Subcutaneous adipose tissue (tissue), 4 donors: ENCODE data around the gene IL1RAPL1. TPM values are rescaled to one million over a fixed set of nuclear protein-coding genes. Genes with fewer than 3 reads are reported as not detected.

Experiments
- total RNA-seq, 4 donors: library from RNA; depleted of rRNA; stranded (reverse); fragments of >200 nt; gene quantifications; one replicate each; pipeline ENCODE4 v1.1.0, GENCODE V29; 2016
- TF ChIP-seq, protein P1 (sequence below): fragments of 450-650 bp; IDR thresholded peaks from one replicate; pipeline ENCODE4 v1.5.1; 2016; ENCODE audit warnings: low read depth, mild to moderate bottlenecking, control low read depth, antibody characterized with exemption, moderate library complexity

Gene IL1RAPL1
- total RNA-seq, 4 donors from 2014 or later: 0.66 TPM; not detected in 3

DNA sequence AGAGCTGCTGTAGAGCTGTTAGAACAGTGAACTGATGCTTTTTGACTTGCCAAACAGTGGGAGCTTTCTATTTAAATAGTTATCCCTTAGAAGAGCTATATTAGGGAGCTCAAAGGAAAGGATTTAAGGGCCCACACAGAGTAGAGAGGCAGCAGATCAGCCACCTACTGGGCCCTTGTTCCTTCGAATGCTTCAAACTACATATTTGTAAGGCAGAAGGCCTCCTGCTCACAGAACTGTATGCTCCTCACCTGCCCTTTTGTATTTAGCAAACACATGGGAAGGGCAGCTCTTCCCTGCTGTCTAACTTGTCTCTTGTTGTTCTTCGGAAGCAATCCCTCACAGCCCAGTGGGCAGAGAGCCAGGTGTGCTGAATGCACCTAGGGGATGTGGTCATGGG is 38.0 kb downstream of the IL1RAPL1 start:
- TF ChIP-seq, protein P1, sequence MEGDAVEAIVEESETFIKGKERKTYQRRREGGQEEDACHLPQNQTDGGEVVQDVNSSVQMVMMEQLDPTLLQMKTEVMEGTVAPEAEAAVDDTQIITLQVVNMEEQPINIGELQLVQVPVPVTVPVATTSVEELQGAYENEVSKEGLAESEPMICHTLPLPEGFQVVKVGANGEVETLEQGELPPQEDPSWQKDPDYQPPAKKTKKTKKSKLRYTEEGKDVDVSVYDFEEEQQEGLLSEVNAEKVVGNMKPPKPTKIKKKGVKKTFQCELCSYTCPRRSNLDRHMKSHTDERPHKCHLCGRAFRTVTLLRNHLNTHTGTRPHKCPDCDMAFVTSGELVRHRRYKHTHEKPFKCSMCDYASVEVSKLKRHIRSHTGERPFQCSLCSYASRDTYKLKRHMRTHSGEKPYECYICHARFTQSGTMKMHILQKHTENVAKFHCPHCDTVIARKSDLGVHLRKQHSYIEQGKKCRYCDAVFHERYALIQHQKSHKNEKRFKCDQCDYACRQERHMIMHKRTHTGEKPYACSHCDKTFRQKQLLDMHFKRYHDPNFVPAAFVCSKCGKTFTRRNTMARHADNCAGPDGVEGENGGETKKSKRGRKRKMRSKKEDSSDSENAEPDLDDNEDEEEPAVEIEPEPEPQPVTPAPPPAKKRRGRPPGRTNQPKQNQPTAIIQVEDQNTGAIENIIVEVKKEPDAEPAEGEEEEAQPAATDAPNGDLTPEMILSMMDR: no peak

DNA sequence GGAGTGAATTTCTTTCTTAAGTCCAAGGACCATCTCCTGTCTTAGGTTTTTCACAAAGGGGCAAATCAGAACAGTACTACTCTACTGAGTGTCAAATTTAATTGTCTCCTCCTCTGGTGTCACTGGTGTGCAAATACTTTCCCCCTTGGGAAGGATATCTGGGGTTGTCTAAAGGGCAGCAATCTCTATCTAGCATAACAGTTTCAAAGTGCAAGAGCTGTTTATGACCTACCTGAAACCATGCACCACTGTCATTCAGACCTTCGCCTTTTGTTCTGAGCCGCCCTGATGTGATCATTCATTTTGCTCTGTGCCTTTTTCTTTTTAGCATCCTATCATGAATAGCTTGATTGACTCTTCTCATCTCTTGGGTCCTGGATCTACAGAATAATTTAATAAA is 39.3 kb downstream of the IL1RAPL1 start:
- TF ChIP-seq, protein P1: no peak

DNA sequence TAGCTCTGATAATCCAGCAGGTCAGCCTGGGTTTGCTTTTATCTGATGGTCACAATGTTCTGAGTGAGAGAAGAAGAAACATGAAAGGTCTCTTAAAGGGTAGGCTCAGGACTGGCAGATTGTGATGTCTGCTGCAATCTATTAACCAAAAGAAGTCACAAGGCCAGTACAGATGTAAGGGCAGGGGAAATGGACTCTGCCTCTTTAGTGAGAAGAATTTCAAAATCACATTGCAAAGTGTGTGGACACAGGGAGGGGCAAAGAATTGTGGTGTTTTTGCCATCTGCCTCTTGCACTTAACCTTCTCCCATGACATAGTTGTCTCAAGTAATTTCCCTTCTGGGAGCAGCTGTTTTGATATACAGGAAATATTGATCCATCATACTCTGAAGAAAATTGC is 40.9 kb downstream of the IL1RAPL1 start:
- TF ChIP-seq, protein P1: no peak

DNA sequence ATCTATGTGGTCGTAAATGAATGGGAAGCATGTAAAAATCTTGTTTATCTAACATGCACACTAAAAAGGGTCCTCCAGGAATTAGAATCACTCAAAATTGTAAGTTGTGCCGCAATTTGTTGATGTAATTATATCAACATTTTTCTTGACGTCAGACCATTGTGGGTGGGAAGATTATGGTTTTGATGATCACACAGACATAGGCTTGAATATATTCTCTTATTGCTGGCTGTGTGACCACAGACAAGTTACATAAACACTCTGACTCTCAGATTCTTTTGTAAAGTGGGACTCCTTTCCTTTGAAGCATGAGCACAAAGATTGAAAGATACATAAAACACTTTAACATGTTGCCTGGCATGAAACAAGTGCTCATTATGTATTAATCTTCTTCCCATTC is 51.5 kb downstream of the IL1RAPL1 start:
- TF ChIP-seq, protein P1: no peak

DNA sequence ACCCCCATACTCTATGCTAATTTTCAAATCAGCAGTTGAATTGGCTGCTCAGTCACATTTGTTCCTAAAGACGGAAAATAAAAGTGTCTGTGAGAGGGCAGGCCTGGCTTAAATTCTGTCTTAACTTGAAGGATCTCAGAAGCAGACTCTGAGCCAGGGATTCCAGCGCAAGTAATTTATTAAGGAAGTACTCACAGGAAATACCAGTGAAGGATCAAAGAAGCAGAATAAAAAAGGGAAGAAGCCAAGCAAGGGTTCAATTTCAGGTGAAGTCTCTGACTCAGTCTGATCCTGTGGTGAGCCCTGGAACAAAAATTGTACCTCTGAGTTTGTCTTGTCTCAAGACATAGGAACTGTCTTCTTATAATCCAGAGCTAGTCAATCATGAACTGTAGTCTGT is 52.2 kb downstream of the IL1RAPL1 start:
- TF ChIP-seq, protein P1: no peak

DNA sequence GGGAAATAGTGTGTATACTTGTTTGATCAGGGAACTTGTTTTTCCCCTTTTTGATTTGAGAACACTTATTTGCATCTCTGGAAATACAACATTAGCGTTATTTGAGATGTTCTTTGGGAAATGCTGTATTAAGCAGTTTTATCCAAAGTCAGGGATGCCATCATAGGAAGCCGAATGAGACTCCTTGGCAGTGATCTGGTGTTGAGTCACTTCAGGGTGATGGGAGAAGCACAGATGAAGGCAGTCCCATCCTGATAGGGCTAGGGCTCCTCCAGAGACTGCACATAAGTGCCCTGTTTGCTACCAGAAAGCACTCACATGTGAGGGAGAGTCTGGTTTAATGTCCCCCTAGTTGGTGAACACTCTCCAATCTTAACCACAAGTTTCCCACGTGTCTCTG is 62.3 kb downstream of the IL1RAPL1 start:
- TF ChIP-seq, protein P1: no peak

DNA sequence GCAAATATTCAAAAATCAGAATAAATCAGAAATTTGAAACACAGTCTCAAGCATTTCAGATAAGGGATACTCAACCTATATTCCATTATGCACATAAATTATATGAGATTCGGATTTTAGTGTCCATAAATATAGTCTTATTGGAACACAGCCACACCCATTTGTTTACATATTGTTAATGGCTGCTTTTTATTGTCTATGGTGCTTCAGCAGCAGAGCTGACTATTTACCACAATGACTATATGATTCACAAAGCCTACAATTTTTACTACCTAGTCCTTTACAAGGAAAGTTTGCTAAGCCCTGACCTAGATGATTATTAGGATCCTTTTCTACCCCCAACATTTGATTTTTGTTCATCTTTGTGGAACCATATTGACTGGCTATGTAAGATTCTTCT is 63.9 kb downstream of the IL1RAPL1 start:
- TF ChIP-seq, protein P1: no peak
